Mesendoderm (in vitro differentiated cells): ENCODE data around the gene PPP2R1A.
A peak's percentile ranks its signal among the peaks of the same experiment; 100 is the strongest.

Experiments
- DNase-seq: peaks from one replicate; pipeline ENCODE4 v3.0.0; 2013
- H2AK5ac ChIP-seq: 2 replicates; pipeline ENCODE4 v1.6.1; 2013; ENCODE audit warnings: low read length, inconsistent platforms
- H2BK120ac ChIP-seq: 2 replicates; pipeline ENCODE4 v1.6.1; 2013; ENCODE audit warnings: low read depth, mild to moderate bottlenecking, low read length, moderate library complexity, mixed read lengths
- H2BK15ac ChIP-seq: replicated peaks from 2 replicates; pipeline ENCODE4 v1.6.1; 2013; ENCODE audit warnings: low read depth, mild to moderate bottlenecking, moderate library complexity
- H2BK5ac ChIP-seq: 2 replicates; pipeline ENCODE4 v1.6.1; 2013; ENCODE audit warnings: low read length, inconsistent platforms
- H3K18ac ChIP-seq: 2 replicates; pipeline ENCODE4 v1.6.1; 2013; ENCODE audit warnings: mild to moderate bottlenecking, low read length, mixed read lengths
- H3K23ac ChIP-seq: one replicate; pipeline ENCODE4 v1.6.1; 2013; ENCODE audit warnings: low read length
- H3K27ac ChIP-seq: 2 replicates; pipeline ENCODE4 v1.5.1; 2013; ENCODE audit warnings: low read depth, mild to moderate bottlenecking, inconsistent platforms, low read length, moderate library complexity
- H3K27me3 ChIP-seq: 2 replicates; pipeline ENCODE4 v1.6.1; 2013; ENCODE audit warnings: low read length, control low read depth, mild to moderate bottlenecking, inconsistent platforms; ENCODE audit not compliant: insufficient read depth, poor library complexity
- H3K36me3 ChIP-seq: 2 replicates; pipeline ENCODE4 v1.6.1; 2013; ENCODE audit warnings: low read length, inconsistent platforms; ENCODE audit not compliant: control insufficient read depth, insufficient read depth
- H3K4ac ChIP-seq: one replicate; pipeline ENCODE4 v1.6.1; 2013; ENCODE audit warnings: low read depth, mild to moderate bottlenecking, low read length, moderate library complexity
- H3K4me1 ChIP-seq: 2 replicates; pipeline ENCODE4 v1.6.1; 2013; ENCODE audit warnings: low read depth, low read length, inconsistent platforms; ENCODE audit not compliant: control insufficient read depth
- H3K4me2 ChIP-seq: 2 replicates; pipeline ENCODE4 v1.6.1; 2013; ENCODE audit warnings: low read length
- H3K4me3 ChIP-seq: 2 replicates; pipeline ENCODE4 v1.5.1; 2013; ENCODE audit warnings: mild to moderate bottlenecking, low read length
- H3K56ac ChIP-seq: one replicate; pipeline ENCODE4 v1.6.1; 2013; ENCODE audit warnings: low read length
- H3K79me1 ChIP-seq: 2 replicates; pipeline ENCODE4 v1.6.1; 2013; ENCODE audit warnings: low read length, inconsistent platforms
- H3K79me2 ChIP-seq: 2 replicates; pipeline ENCODE4 v1.6.1; 2013; ENCODE audit warnings: mild to moderate bottlenecking, low read length; ENCODE audit not compliant: control insufficient read depth, insufficient read depth
- H3K9ac ChIP-seq: 2 replicates; pipeline ENCODE4 v1.6.1; 2013; ENCODE audit warnings: low read length, inconsistent platforms
- H4K5ac ChIP-seq: one replicate; pipeline ENCODE4 v1.6.1; 2013; ENCODE audit warnings: low read length
- H4K8ac ChIP-seq: one replicate; pipeline ENCODE4 v1.6.1; 2013; ENCODE audit warnings: low read depth, mild to moderate bottlenecking, control low read depth, low read length, moderate library complexity
- WGBS: extraction: QIAGEN DNeasy Blood & Tissue Kit; methylation state at CpG from one replicate; pipeline ENCODE4 v1.1.7; 2013; ENCODE audit warnings: low lambda C conversion rate, missing lambda C conversion rate; ENCODE audit not compliant: insufficient coverage; ENCODE audit errors: extremely low coverage; 5-methylcytosine and 5-hydroxymethylcytosine counted together

The PPP2R1A gene

GRCh38 chr19:52187407-52187806 is 2.4 kb upstream of the PPP2R1A start:
- H3K4me1 ChIP-seq: peaks cover 10% of the 10 kb centered on the region
- DNase-seq: no peak
- no peak overlapping the region for H2AK5ac ChIP-seq
- no peak overlapping the region for H3K4ac ChIP-seq
- peaks cover 3% of the 10 kb centered on the region for H3K79me1 ChIP-seq
- no peak overlapping the region for H2BK5ac ChIP-seq
- no peak overlapping the region for H3K27ac ChIP-seq
- H2BK120ac ChIP-seq: no peak overlapping the region
- H3K18ac ChIP-seq: no peak overlapping the region
- no peaks in the 10 kb centered on the region for H3K36me3 ChIP-seq
- no peaks in the 10 kb centered on the region for H3K27me3 ChIP-seq
- no peak overlapping the region for H3K4me3 ChIP-seq
- H4K5ac ChIP-seq: no peak overlapping the region
- H3K9ac ChIP-seq: no peak overlapping the region
- no CpG with 5 or more reads among the region's 1 CpG for WGBS
- H2BK15ac ChIP-seq: no peak overlapping the region
- no peak overlapping the region for H4K8ac ChIP-seq
- H3K23ac ChIP-seq: no peak overlapping the region
- H3K56ac ChIP-seq: no peak overlapping the region
- no peak overlapping the region for H3K4me2 ChIP-seq
- peaks cover 22% of the 10 kb centered on the region for H3K79me2 ChIP-seq

DNA sequence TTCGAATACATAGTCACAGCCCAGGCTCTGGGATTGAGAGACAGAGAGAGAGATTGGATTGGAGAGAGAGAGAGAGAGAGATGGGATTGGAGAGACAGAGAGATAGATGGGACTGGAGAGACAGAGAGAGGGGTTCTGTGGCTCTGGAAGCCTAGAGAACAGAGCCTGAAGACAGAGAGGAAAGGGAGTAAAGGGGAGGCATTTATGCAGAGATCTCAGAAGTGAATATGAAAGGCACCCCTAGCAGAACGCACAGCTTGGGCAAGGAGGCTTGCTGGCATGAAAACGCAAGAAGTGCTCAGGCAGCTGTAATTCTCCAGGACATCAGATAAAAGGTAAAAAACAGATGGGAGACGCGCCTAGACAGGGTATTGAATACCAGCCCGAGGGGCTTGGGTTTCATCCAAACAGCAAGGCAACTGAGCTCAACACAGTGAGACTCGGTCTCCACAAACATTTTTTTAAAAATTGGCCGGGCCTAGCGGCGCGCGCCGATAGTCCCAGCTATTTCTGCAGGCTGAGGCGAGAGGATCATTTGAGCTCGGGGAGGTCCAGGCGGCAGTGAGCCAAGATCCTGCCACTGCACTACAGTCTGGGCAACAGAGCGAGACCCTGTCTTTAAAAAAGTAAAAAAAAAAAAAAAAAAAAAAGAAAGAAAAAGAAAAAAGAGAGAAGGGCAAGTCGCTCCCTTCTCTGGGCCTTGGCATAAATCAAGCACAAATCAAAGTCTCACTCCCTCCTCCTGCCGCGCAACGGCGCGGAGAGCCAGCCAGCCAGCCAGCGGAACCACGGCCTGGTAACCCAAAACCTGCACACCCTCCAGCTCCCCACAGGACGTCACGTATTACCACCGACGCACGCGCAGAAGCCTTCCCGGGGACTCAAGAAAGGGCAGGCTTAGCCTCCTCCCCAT is 774 bp upstream of the PPP2R1A start:
- peak overlapping the region; percentile 98 for H4K5ac ChIP-seq
- no peaks in the 10 kb centered on the region for H3K27me3 ChIP-seq
- peak overlapping the region; percentile 85 for H2AK5ac ChIP-seq
- H3K23ac ChIP-seq: peak overlapping the region; percentile 66
- H3K79me1 ChIP-seq: peaks cover 10% of the 10 kb centered on the region
- H3K36me3 ChIP-seq: peaks cover 4% of the 10 kb centered on the region
- no CpG with 5 or more reads among the region's 32 CpGs for WGBS
- H3K4me1 ChIP-seq: peaks cover 10% of the 10 kb centered on the region
- DNase-seq: no peak
- H4K8ac ChIP-seq: no peak overlapping the region
- no peak overlapping the region for H2BK15ac ChIP-seq
- H2BK5ac ChIP-seq: peak overlapping the region; percentile 70
- no peak overlapping the region for H3K4ac ChIP-seq
- H3K56ac ChIP-seq: peak overlapping the region; percentile 95
- H3K18ac ChIP-seq: peak overlapping the region; percentile 78
- peak overlapping the region; percentile 87 for H3K9ac ChIP-seq
- peak overlapping the region; percentile 70 for H3K27ac ChIP-seq
- peaks cover 38% of the 10 kb centered on the region for H3K79me2 ChIP-seq
- H3K4me2 ChIP-seq: peak overlapping the region; percentile 67
- peak overlapping the region; percentile 40 for H3K4me3 ChIP-seq
- no peak overlapping the region for H2BK120ac ChIP-seq

- Histone ChIP-seq H4K5ac (no peak overlapping the region), H2BK15ac (no peak overlapping the region), H3K4me1 (peaks cover 12% of the 10 kb centered on the region), H3K56ac (peak overlapping the region; percentile 100), H3K27ac (peak overlapping the region; percentile 76), H3K23ac (peak overlapping the region; percentile 6), H3K79me1 (peaks cover 23% of the 10 kb centered on the region), H3K18ac (peak overlapping the region; percentile 86), H3K79me2 (peaks cover 54% of the 10 kb centered on the region), H3K4ac (peak overlapping the region; percentile 96), H2AK5ac (no peak overlapping the region), H3K9ac (peak overlapping the region; percentile 99), H4K8ac (no peak overlapping the region), H2BK120ac (peak overlapping the region; percentile 15), H3K4me3 (peak overlapping the region; percentile 87), H3K27me3 (no peaks in the 10 kb centered on the region), H3K36me3 (peaks cover 4% of the 10 kb centered on the region), H3K4me2 (peak overlapping the region; percentile 35), H2BK5ac (peak overlapping the region; percentile 13)
- peak; percentile 41 for DNase-seq
- no CpG with 5 or more reads among the region's 40 CpGs for WGBS
Observed at GRCh38 chr19:52190487-52191293, 838 bp downstream of the PPP2R1A start.

- Histone ChIP-seq H3K27ac (no peak overlapping the region), H3K56ac (peak overlapping the region; percentile 100), H2AK5ac (no peak overlapping the region), H2BK5ac (no peak overlapping the region), H3K4ac (peak overlapping the region; percentile 96), H3K36me3 (peaks cover 4% of the 10 kb centered on the region), H3K9ac (peak overlapping the region; percentile 99), H3K18ac (no peak overlapping the region), H2BK15ac (no peak overlapping the region), H2BK120ac (no peak overlapping the region), H3K4me1 (peaks cover 12% of the 10 kb centered on the region), H3K23ac (peak overlapping the region; percentile 96), H3K79me2 (peaks cover 61% of the 10 kb centered on the region), H3K4me2 (peak overlapping the region; percentile 35), H4K5ac (no peak overlapping the region), H4K8ac (no peak overlapping the region), H3K79me1 (peaks cover 27% of the 10 kb centered on the region), H3K4me3 (peak overlapping the region; percentile 87), H3K27me3 (no peaks in the 10 kb centered on the region)
- no CpG with 5 or more reads among the region's 5 CpGs for WGBS
- DNase-seq: no peak
Observed at GRCh38 chr19:52191389-52191788, 1.5 kb downstream of the PPP2R1A start.

GRCh38 chr19:52191951-52192350 is 2.1 kb downstream of the PPP2R1A start:
- no peak overlapping the region for H3K18ac ChIP-seq
- H3K79me2 ChIP-seq: peaks cover 66% of the 10 kb centered on the region
- no peak overlapping the region for H3K4me3 ChIP-seq
- peaks cover 32% of the 10 kb centered on the region for H3K79me1 ChIP-seq
- no peak overlapping the region for H3K23ac ChIP-seq
- H2BK15ac ChIP-seq: no peak overlapping the region
- peaks cover 4% of the 10 kb centered on the region for H3K36me3 ChIP-seq
- no peak overlapping the region for H3K27ac ChIP-seq
- peaks cover 12% of the 10 kb centered on the region for H3K4me1 ChIP-seq
- H3K4ac ChIP-seq: no peak overlapping the region
- no peak overlapping the region for H2AK5ac ChIP-seq
- no peak for DNase-seq
- peak overlapping the region; percentile 99 for H3K9ac ChIP-seq
- peak overlapping the region; percentile 35 for H3K4me2 ChIP-seq
- WGBS: no CpG with 5 or more reads among the region's 2 CpGs
- H2BK5ac ChIP-seq: no peak overlapping the region
- H2BK120ac ChIP-seq: no peak overlapping the region
- H3K56ac ChIP-seq: no peak overlapping the region
- H4K8ac ChIP-seq: no peak overlapping the region
- no peaks in the 10 kb centered on the region for H3K27me3 ChIP-seq
- no peak overlapping the region for H4K5ac ChIP-seq
